GM21529 (cell line): ENCODE measurements around the gene IL1RAP.

Source experiments
- ATAC-seq: cut with Tn5 transposase; IDR thresholded peaks from one replicate; pipeline ENCODE4 v1.9.1; 2021; ENCODE audit not compliant: unreplicated experiment

Gene IL1RAP

GRCh38 chr3:190538288-190538687, 24.4 kb downstream of the IL1RAP start:
- no peak for ATAC-seq

- ATAC-seq, result no peak
Measured at GRCh38 chr3:190539526-190539925, 25.6 kb downstream of the IL1RAP start.

GRCh38 chr3:190541008-190541407, 27.1 kb downstream of the IL1RAP start:
- no peak for ATAC-seq

- no peak for ATAC-seq
Measured at GRCh38 chr3:190541560-190541959, 27.7 kb downstream of the IL1RAP start.

- no peak for ATAC-seq
Measured at GRCh38 chr3:190542846-190543245, 29.0 kb downstream of the IL1RAP start.

- no peak for ATAC-seq
Measured at GRCh38 chr3:190543671-190544070, 29.8 kb downstream of the IL1RAP start.

GRCh38 chr3:190545191-190545590, 31.3 kb downstream of the IL1RAP start:
- no peak for ATAC-seq

- ATAC-seq, result no peak
Measured at GRCh38 chr3:190546881-190547510, 33.1 kb downstream of the IL1RAP start.

GRCh38 chr3:190548031-190548656, 34.3 kb downstream of the IL1RAP start:
- no peak for ATAC-seq

- no peak for ATAC-seq
Measured at GRCh38 chr3:190552021-190552420, 38.1 kb downstream of the IL1RAP start.

- no peak for ATAC-seq
Measured at GRCh38 chr3:190552969-190553759, 39.3 kb downstream of the IL1RAP start.

- ATAC-seq, result no peak
Measured at GRCh38 chr3:190554197-190554596, 40.3 kb downstream of the IL1RAP start.

- no peak for ATAC-seq
Measured at GRCh38 chr3:190556351-190556750, 42.5 kb downstream of the IL1RAP start.

GRCh38 chr3:190557296-190557695, 43.4 kb downstream of the IL1RAP start:
- no peak for ATAC-seq

- ATAC-seq, result no peak
Measured at GRCh38 chr3:190558316-190558715, 44.4 kb downstream of the IL1RAP start.

- no peak for ATAC-seq
Measured at GRCh38 chr3:190558796-190559195, 44.9 kb downstream of the IL1RAP start.

GRCh38 chr3:190560013-190560895, 46.4 kb downstream of the IL1RAP start:
- ATAC-seq, result no peak

GRCh38 chr3:190562866-190563510, 49.1 kb downstream of the IL1RAP start:
- ATAC-seq, result no peak

GRCh38 chr3:190564175-190564574, 50.3 kb downstream of the IL1RAP start:
- no peak for ATAC-seq

GRCh38 chr3:190566043-190566933, 52.4 kb downstream of the IL1RAP start:
- no peak for ATAC-seq
